ENCODE measurements around the gene CELF4. TPM values are rescaled to one million over a fixed set of nuclear protein-coding genes. Genes with fewer than 3 reads are reported as not detected.

Gene CELF4
- polyA plus RNA-seq, 1 experiment: not detected

DNA sequence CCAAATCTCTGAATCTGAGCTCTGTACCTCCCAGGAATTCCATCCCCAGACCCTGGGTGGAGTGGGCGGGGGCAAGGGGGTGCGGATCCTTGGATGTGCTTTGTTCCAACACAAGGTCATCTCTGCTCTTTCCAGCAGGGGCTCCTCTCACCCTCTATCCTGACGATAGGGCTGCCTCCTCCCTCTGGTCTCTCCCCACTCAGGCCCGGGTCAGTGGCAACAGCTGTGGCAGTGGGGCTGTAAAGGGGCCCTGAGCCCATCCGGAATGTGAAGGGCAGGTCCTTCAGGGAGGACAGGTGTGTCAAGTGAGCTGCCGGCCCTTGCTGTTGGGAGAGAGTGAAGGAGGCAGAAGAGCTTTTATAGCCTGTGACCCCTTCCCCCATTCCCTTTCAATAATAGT lies 167.8 kb downstream of the CELF4 start:
- no peak for DNase-seq (ENCODE audit: low read depth, low spot score)
- H3K4me3 ChIP-seq (ENCODE audit: low read depth, low read length): no peak overlapping the region
- ChIA-PET CTCF (interaction anchor here (1.2 to 2.2 kb wide), 2 partner anchors 12 to 79 kb away, joined by 3 to 6 read pairs; no protein-coding TSS in a partner anchor), POLR2A (no interaction called here)
- H3K27ac ChIP-seq (ENCODE audit: low read depth, low read length): no peak overlapping the region
- TF ChIP-seq, protein P1, sequence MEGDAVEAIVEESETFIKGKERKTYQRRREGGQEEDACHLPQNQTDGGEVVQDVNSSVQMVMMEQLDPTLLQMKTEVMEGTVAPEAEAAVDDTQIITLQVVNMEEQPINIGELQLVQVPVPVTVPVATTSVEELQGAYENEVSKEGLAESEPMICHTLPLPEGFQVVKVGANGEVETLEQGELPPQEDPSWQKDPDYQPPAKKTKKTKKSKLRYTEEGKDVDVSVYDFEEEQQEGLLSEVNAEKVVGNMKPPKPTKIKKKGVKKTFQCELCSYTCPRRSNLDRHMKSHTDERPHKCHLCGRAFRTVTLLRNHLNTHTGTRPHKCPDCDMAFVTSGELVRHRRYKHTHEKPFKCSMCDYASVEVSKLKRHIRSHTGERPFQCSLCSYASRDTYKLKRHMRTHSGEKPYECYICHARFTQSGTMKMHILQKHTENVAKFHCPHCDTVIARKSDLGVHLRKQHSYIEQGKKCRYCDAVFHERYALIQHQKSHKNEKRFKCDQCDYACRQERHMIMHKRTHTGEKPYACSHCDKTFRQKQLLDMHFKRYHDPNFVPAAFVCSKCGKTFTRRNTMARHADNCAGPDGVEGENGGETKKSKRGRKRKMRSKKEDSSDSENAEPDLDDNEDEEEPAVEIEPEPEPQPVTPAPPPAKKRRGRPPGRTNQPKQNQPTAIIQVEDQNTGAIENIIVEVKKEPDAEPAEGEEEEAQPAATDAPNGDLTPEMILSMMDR (IDR thresholded peaks at IDR 0.05; ENCODE audit: low read depth, low read length): no peak
- H3K9me3 ChIP-seq (ENCODE audit: control insufficient read depth, insufficient read depth, low read length): no peaks in the 10 kb centered on the region; the same call in 1 of the 2 replicates
- peaks cover 6% of the 10 kb centered on the region for H3K27me3 ChIP-seq (ENCODE audit: control insufficient read depth, insufficient read depth, low read length)

- ChIA-PET POLR2A (no interaction called here), CTCF (interaction anchor here (1.2 to 2.2 kb wide), 2 partner anchors 11 to 80 kb away, joined by 3 to 6 read pairs; no protein-coding TSS in a partner anchor)
- Histone ChIP-seq H3K4me3 (ENCODE audit: low read depth, low read length) (no peak overlapping the region), H3K27me3 (ENCODE audit: control insufficient read depth, insufficient read depth, low read length) (peaks cover 12% of the 10 kb centered on the region), H3K9me3 (ENCODE audit: control insufficient read depth, insufficient read depth, low read length) (no peaks in the 10 kb centered on the region; the same call in 1 of the 2 replicates), H3K27ac (ENCODE audit: low read depth, low read length) (no peak overlapping the region)
- DNase-seq (ENCODE audit: low read depth, low spot score): no peak
- TF ChIP-seq, protein P1 (IDR thresholded peaks at IDR 0.05; ENCODE audit: low read depth, low read length): no peak
Measured at GRCh38 chr18:37396971-37397720, 168.5 kb downstream of the CELF4 start.

GRCh38 chr18:37395631-37396030 lies 170.0 kb downstream of the CELF4 start:
- H3K27me3 ChIP-seq (ENCODE audit: control insufficient read depth, insufficient read depth, low read length): peaks cover 13% of the 10 kb centered on the region
- DNase-seq (ENCODE audit: low read depth, low spot score): no peak
- ChIA-PET CTCF (interaction anchor here (2.2 kb wide), 1 partner anchor 10 kb away, joined by 6 read pairs; no protein-coding TSS in a partner anchor), POLR2A (no interaction called here)
- H3K4me3 ChIP-seq (ENCODE audit: low read depth, low read length): no peak overlapping the region
- no peak overlapping the region for H3K27ac ChIP-seq (ENCODE audit: low read depth, low read length)
- no peaks in the 10 kb centered on the region; the same call in 1 of the 2 replicates for H3K9me3 ChIP-seq (ENCODE audit: control insufficient read depth, insufficient read depth, low read length)
- TF ChIP-seq, protein P1 (IDR thresholded peaks at IDR 0.05; ENCODE audit: low read depth, low read length): no peak

DNA sequence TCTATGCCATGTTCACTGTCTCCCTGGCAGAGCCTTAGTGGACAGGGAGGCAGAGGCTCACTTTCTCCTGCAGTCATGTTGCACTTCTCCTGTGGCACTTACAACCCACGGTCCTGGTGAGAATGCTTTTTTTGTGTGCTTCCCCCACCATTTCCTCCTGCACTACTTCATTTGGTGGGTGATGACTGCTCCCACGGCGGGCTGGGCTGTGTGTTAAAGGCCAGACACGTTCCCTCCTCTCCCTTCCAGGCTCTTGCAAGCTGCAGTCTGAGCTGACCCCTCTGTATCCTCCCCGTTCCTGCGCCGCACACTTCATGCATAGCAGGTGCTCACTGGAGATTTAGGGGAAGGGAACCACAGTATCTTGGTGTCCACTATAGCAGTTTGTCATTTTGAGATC lies 170.5 kb downstream of the CELF4 start:
- ChIA-PET POLR2A (no interaction called here), CTCF (no interaction called here)
- Histone ChIP-seq H3K4me3 (ENCODE audit: low read depth, low read length) (no peak overlapping the region), H3K27ac (ENCODE audit: low read depth, low read length) (no peak overlapping the region), H3K9me3 (ENCODE audit: control insufficient read depth, insufficient read depth, low read length) (peaks cover 2% of the 10 kb centered on the region), H3K27me3 (ENCODE audit: control insufficient read depth, insufficient read depth, low read length) (peaks cover 13% of the 10 kb centered on the region)
- TF ChIP-seq, protein P1 (IDR thresholded peaks at IDR 0.05; ENCODE audit: low read depth, low read length): no peak
- DNase-seq (ENCODE audit: low read depth, low spot score): no peak

DNA sequence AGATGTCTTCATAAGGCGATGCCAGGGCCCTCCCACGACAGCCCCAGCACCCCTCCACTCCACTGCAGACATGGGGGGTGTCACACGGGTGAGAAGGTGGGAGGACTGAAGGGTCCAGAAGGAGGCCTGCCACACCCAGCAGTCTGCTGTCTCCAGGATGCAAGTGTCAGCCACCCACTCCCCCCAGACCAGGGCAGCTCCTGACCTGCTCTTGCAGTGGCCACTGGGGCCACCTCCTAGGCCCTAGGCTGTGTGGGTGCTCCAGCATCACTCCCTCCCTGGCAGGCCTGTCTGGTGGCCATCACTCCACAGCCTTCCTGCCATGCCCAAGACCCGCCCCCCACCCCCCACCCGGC lies 171.0 kb downstream of the CELF4 start:
- TF ChIP-seq, protein P1 (IDR thresholded peaks at IDR 0.05; ENCODE audit: low read depth, low read length): no peak
- POLR2A ChIA-PET: interaction anchor here (0.6 to 1.0 kb wide), 2 partner anchors 9 to 10 kb away, joined by 8 to 10 read pairs; no protein-coding TSS in a partner anchor
- Histone ChIP-seq H3K27ac (ENCODE audit: low read depth, low read length) (peak overlapping the region; percentile 31), H3K9me3 (ENCODE audit: control insufficient read depth, insufficient read depth, low read length) (peaks cover 7% of the 10 kb centered on the region), H3K27me3 (ENCODE audit: control insufficient read depth, insufficient read depth, low read length) (peaks cover 18% of the 10 kb centered on the region), H3K4me3 (ENCODE audit: low read depth, low read length) (peak overlapping the region; percentile 56)
- CTCF ChIA-PET: interaction anchor here (0.6 to 1.0 kb wide), 3 partner anchors 8 to 1021 kb away, joined by 3 to 5 read pairs (median 3); no protein-coding TSS in a partner anchor
- no peak for DNase-seq (ENCODE audit: low read depth, low spot score)

All from AG04450 (cell line).